ENCODE data around the gene KRI1. TPM values are rescaled to one million over a fixed set of nuclear protein-coding genes. Genes with fewer than 3 reads are reported as not detected.

KRI1 gene
- total RNA-seq, result 32.5 TPM

DNA sequence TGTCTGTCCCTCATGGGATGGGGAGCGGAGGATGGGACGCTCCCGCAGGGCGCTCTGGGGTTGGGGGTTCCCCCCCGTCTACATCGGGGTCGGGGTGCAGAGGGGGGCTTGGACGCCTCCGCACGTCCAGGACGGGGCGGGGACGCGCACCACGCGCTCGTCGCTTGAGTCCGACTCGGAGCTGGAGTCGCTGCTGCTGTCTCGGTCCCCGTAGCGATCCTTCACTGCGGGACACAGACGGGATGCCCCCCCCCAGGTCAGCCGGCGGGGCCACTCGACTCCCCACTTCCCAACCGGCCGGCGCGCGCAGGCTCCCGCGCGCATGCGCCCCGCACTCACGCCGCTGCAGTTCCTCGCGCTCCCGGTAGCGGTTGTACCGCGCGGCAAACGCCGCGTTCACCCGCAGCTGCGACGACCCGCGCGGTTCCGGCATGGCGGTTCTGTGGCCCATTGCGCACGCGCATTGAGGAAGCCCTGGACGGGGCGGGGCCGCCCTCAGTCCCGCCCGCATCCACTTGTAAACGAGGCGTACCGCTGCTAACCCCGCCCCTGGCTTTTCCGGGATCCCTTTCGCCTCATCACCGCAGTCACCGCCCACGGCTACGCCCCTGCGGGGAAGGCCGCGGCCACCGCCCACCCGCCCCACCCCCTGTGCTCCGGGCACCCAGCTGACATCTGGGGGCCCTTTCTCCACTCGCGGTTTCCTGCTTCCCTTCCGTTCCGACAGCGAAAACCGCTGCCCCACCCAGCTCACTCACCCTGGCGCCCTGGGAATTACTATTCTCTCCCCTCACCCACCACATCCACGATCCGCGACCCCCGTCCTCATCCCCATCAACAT lies at the start of gene KRI1:
Gene KRI1 (minus strand): TSS at position 444 of the 841 bp plus-strand sequence. CDS start 11 bp downstream, at position 433.
- DNase-seq (ENCODE audit: low spot score), result peak; percentile 98

DNA sequence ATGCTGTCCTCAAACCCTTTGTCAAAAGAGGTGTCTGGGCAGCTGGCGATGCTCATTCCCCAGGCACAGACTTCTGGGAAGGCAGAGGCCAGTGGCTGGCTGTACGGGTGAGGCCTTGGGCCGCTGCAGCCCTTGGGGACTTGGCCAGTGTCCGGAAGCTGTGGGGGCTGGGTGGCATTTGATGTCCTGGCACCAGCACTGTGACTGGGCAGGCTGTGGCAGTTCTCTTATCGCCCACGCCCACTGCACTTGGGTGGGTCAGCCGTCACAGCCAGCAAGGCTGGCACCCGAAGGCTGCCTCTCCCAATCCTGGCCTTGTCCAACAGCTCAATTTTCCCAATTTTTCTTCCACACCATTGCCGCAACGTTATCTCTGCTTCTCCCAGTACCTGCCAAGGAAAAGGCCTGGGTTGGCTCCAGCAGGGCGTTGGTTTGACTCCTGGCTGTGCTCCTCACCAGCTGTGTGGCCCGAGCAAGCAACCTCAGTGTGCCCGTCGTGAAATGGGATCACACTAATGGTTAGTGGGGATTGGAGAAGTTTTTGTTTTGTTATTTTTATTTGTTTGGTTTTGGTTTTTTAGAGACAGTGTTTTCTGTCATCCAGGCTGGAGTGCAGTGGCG lies 46.8 kb upstream of the KRI1 start:
- peak; percentile 75 for DNase-seq (ENCODE audit: low spot score)

DNA sequence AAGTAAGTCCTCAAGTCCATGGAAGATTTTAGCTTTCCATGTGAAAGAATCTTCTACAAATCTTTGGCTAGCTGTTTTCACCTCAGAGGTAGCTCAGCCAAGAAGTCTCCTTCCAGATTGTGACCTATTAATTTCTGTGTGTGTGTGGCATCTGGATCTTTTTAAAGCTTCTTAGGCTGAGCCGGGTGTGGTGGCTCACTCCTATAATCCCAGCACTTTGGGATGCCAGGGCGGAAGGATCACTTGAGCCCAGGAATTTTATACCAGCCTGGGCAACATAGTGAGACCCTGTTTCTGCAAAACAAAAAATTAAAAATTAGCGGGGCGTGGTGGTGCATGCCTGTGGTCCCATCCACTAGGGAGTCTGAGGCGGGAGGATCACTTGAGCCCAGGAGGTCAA lies 46.1 kb upstream of the KRI1 start:
- DNase-seq (ENCODE audit: low spot score), result no peak

DNA sequence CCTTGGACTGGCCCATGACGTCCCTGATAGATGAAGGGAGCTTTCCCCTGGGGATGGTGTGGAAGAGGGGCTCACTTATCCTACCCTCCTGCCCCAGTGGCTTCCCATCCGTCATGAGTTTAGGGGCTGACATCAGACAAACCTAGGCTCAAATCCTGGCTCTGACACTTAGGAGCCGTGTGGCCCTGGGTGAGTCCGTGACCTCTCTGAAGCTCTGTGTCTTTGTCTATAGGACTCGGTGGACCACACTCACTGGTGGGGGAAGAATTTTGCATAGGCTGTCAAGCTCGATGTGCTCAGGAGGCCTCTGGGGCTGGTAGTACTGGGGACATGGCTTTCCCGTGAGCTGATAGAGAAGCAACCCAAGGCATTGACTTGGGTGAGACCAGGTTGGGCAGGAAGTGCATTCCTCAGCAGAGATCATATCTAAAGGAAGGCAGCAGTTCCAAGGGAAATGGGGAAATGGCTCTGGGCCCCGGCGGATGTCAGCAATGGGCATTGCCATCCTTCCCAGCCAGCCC lies 38.7 kb upstream of the KRI1 start:
- DNase-seq (ENCODE audit: low spot score), result peak; percentile 60

DNA sequence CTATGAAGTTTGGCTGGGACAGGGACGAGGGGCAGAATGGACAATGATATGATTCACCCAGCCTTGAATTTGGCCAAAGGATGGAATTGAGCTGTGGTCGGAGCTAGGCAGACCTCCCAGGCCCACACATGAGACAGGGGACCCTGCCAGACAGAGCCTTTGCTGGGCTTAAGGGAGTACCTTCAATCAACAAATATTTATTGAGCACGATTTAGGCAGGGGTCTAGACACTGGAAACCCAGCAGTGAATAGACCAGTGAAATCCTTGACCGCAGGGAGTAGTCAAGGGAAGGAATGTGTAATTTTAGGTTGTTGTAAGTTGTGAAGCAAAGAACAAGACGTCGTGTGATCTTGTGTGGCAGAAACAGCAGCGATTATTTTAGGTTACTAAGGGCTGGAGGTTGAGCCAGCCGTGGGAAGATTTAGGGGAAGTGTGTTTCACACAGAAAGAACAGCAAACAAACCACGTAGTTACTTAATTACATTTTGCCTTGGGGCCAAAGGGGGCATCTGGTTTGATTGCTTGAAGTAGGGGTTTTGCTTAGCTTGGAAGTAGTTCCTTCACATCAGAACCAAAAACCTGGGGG lies 38.2 kb upstream of the KRI1 start:
- DNase-seq (ENCODE audit: low spot score), result peak; percentile 63

DNA sequence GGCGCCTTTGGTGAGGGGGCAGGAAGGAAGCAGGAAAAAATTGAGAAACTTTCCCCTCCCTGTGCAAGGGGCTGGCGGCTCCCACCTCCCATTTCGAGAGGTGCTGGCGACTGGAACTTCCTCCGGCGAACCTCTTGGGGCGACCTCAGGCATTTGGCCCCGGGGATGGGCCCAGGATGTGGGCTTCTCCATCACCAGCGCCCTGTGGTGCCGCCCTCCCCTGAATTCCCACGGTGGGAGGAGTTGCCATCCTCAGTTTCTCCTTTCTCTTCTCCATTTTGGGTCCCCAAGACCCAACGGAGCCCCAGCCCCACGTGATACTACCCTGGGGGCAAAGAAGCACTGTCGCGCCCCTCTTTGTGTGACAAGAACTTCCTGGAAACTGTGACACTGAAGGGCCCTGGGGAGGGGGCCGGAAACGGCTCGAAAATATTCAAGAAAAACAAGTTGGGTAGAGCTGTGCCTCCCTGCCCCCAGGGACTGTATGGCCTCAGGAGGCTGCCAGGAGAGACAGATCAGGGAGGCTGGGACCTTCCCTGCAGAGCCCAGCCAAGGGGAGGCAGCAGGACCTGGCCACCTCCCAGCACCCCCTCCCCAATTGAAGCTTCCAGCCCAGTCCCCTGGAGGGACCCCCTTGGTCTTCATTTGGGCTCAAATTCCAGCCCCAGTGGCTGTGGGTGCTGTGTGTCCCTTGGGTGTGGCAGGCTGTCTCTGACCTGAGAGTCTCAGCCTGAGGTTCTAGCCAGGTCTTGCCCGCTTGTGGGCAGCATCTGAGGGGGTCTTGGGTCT lies 37.5 kb upstream of the KRI1 start:
- peak; percentile 78 for DNase-seq (ENCODE audit: low spot score)

DNA sequence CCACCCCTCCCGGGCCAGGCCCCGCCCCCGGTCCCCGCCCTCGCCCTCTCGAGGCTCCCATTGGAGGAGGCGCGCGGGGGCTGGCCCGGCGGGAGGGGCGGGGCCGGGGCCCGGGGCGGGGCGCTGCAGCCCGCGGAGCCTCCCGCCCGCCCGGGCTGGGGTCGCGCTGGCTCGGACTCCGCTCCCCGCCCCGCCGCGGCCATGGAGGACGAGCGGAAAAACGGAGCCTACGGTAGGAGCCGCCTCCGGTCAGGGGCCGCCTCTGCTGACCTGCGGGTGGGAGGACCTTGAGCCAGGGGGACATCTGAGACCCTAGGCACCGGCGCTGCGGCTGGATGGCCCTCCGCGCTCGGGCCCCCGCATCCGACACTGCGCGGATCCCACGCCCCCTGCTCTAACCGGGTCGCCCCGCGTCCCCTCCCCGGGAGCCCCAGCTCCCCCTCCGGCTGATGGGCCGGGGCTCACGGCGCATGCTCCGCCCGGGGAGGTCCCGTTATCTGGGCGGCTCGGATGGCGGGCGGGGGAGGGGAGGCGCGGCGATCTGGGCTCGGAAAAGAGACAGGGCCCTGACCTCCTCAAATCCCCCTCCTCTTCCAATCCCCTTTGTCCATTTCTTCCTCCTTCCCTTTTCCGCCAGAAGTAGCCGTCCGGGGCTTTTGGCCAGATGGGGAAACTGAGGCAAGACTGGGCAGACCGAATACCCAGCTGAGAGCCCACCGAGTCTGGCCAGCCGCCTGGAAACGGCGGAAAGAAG lies 36.7 kb upstream of the KRI1 start:
- peak; percentile 87 for DNase-seq (ENCODE audit: low spot score)

DNA sequence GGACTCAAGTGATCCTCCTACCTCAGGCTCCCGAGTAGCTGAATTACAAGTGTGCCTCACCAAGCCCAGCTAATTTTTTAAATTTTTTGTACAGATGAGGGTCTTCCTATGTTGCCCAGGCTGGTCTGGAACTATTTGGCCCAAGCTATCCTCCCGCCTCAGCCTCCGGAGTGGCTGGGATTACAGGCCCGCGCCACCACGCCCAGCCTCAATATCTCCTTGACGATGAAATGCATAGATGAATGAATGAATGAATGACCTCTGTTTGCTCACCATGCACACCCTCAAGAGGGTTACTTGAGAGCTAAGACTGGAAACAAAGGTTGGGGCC lies 36.2 kb upstream of the KRI1 start:
- DNase-seq (ENCODE audit: low spot score), result no peak

DNA sequence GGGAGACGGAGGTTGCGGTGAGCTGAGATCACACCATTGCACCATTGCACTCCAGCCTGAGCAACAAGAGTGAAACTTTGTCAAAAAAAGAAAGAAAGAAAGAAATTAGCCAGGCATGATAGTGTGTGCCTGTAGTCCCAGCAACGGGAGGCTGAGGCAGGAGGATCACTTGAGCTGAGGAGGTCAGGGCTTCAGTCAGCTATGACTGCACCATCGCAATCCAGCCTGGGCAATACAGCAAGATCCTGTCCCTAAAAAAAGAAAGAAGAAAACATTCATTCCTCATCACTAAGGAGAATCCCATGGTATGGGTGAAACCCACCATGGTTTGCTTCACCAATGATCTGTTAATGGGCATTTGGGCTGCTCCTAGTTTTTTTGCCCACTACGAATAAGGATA lies 34.3 kb upstream of the KRI1 start:
- DNase-seq (ENCODE audit: low spot score), result no peak

DNA sequence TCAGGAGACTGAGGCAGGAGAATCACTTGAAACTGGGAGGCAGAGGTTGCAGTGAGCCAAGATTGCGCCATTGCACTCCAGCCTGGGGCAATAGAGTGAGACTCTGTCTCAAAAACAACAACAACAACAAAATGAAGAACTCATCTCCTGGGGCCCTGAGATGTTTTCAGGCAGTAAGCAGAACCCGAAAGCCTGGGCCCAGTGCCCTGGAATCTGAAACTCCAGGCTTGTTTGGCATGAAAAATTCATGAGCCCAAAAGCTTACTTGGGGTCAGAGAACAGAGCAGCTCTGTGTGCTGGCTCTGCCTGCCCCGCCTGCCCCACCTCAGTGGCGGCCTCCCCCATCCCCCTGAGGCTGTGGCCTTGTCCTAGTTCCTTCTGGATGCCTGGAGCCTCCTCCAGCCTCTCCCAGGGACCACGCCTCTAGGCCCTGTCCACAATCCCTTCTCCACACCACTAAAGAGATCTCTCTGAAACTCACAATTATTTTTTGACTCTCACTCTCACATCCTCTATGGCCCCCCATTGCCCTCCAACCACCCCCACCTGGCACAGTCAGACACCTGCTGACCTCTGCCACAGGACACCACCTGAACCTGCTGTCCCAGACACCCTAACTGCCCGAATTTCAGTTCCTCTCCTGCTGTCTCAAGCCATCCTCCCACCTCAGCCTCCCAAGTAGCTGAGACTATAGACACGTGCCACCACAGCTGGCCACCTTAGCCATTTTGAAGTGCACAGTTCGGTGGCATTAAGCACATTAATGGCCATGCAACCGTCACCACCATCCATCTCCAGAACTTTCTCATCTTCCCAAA lies 28.2 kb upstream of the KRI1 start:
- DNase-seq (ENCODE audit: low spot score), result no peak

DNA sequence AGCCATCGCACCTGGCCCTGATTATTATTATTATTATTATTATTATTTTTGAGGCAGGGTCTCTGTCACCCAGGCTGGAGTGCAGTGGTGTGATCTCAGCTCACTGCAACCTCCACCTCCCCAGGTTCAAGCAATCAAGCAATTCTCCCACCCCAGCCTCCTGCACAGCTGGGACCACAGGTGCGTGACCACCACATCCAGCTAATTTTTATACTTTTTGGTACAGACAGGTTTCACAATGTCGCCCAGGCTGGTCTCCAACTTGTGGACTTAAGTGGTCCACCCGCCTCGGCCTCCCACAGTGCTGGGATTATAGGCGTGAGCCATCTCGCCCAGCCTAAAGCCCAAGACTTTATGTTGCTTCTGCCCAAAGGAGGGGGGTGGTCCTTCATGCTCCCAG lies 27.3 kb upstream of the KRI1 start:
- no peak for DNase-seq (ENCODE audit: low spot score)

DNA sequence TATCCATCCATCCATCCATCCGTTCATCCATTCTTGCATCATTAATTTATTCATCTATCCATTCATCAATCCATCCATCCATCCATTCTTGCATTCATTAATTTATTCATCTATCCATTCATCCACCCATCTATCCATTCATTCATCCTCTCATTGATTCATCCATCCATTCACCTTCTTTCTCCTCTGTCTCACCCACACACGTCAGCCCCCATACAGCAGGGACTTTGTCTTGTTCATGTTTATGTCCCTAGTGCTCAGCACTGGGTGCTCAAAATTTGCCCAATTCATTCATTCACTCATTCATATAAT lies 22.0 kb upstream of the KRI1 start:
- no peak for DNase-seq (ENCODE audit: low spot score)

DNA sequence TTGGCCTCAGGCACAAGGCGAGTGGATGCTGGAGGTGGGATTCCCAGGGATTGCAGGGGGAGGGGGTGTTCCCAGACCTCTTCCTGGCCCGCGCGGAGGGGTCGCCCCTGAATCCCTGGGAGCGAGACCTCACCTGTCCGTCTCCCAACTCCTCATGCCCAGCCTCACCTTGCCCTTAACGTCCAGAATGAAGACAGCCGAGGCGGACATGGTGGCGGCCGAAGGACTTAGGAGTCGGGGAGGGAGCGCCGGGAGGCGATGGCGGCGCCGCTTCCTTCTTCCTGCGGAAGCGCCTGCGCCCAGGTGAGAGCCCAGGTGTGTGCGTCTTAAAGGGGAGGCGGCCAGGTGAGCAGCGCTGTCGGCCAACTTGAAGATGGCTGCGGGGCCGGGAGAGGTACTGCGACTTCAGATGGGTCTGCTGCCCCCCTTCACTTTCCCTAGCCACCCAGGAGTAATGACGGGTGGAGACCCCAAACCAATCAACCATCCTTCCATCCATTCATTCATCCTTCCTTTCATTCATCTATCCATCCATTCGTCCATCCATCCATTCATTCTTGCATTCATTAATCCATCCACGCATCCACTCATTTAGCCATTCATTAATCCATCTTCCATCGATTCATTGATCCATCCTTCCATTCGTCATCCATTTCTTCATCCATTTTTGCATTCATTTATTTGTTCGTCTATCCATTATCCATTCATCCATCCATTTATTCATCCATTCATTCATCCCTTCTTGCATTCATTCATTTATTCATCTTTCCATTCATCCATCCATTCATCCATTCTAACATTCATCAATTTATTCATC lies 21.4 kb upstream of the KRI1 start, which contains the start of gene AP1M2:
Gene AP1M2 (minus strand): TSS at position 291 of the 817 bp plus-strand sequence. CDS start 81 bp downstream, at position 210.
- no peak for DNase-seq (ENCODE audit: low spot score)

DNA sequence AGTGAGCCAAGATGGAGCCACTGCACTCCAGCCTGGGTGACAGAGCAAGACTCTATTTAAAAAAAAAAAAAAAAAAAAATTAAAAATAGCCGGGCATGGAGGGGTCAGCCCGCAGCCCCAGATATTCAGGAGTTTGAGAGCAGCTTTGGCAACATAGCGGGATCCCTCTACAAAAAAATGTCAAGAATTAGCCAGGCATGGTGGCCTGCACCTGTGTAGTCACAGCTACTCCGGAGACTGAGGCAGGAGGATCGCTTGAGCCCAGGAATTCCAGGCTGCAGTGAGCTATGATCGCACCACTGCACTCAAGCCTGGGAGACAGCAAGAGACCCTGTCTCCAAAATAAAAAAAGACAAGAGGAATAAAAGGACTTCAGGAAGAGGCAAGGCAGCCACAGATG lies 20.6 kb upstream of the KRI1 start:
- DNase-seq (ENCODE audit: low spot score), result no peak

DNA sequence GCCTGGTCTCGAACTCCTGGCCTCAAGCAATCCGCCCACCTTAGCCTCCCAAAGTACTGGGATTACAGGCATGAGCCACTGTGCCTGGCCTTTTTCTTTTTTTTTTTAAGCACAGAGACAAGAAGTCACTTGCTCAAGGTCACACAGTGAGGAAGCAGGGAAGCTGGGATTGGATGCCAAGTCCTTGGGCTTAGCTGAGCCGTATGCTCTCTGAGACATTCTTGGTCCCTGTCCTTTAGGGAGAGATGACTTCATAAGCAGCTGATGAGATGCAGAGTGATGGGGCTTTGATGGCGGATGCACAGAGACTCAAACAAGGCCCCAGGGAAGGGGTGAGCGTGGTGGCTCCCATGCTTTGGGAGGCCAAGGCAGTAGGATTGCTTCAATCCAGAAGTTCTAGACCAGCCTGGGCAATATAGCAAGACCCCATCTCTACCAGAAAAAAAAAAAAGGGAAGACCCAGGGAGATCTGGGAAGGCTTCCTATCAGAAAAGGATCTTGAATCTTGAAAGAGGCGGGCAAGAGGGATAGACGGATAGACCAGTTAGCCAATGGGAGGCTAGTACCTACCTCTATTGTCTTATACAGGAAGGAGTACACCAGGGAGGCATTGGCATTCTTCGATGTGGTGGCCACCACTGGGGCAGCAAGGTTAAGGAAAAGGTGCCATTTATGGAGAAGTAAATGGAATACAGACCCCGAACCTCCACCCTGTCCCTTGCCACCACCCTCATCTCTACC lies 17.4 kb upstream of the KRI1 start:
- no peak for DNase-seq (ENCODE audit: low spot score)

DNA sequence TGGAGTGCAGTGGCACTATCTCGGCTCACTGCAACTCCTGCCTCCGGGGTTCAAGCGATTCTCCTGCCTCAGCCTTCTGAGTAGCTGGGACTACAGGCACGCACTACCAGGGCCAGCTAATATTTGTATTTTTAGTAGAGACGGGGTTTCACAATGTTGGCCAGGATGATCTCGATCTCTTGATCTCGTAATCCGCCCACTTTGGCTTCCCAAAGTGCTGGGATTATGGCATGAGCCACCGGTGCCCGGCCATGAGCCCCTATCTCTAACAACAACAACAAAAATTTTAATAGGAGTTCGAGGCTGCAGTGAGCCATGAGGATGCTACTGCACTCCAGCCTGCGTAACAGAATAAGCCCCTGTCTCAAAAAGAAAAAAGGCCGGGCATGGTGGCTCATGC lies 16.3 kb upstream of the KRI1 start:
- no peak for DNase-seq (ENCODE audit: low spot score)

DNA sequence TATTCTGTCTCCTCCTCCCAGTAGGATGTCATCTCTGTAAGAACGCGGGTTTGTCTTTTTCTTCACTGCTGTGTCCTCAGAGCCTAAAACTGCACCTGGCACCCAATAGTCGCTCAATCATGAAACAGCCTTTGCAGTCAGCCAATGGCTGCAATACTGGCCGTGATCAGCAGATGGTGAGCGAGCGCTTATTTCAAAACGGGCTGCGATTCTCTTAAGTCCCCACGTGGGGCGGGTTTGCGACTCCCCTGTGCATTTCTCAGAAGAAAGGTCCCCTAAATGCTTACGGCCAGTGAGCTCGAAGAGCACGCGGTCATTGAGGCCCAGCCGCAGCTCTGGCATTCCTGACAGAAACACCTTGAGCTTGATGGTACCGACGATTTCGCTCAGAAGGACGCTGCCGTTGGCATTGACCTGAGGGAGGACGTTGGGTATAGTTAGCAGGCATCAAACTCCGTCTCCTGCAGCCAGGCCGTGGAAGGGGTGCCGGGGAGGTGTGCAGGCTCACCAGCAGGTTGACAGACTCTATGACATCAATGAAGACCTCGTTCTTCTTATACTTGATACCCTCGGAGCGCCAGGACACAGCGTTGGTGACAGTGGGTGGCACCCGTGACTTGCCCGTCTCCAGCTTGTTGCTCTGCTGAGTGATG lies 15.3 kb upstream of the KRI1 start:
- peak; percentile 89 for DNase-seq (ENCODE audit: low spot score)

DNA sequence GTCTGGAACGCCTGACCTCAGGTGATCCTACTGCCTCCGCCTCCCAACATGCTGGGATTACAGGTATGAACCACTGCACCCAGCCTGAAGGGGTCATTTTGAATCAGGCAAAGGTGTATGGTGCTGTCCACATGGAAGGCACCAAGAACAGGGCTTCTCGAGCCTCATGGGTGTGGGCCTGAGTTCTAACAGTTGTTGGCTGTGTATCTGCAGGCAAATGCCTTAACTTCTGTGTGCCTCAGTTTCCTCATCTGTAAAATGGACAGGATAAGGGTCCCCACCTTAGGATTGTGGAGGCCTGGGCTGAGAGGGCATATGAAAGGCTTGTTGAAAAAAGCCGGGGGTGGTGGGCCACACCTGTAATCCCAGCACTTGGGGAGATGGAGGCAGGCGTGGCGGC lies 12.1 kb upstream of the KRI1 start:
- DNase-seq (ENCODE audit: low spot score), result no peak

Measured in ureter (tissue), 1 donor.